DOHH2 (cell line): ENCODE results near the gene RNF26.
A peak's percentile ranks its signal among the peaks of the same experiment; 100 is the strongest.

Experiments used
- H3F3A ChIP-seq: fragments of 200-600 bp; sonication (generic), shearing (Covaris generic); 2 replicates; pipeline ENCODE4 v1.6.0; 2016; ENCODE audit warnings: antibody characterized with exemption, mild to moderate bottlenecking; ENCODE audit not compliant: control insufficient read depth, insufficient read depth
- H3K27ac ChIP-seq: fragments of 200-600 bp; sonication (generic); 2 replicates; pipeline ENCODE4 v1.5.1; 2014; ENCODE audit warnings: low read depth, mild to moderate bottlenecking, low read length, moderate library complexity
- H3K27me3 ChIP-seq: fragments of 200-600 bp; sonication (generic); 2 replicates; pipeline ENCODE4 v1.6.1; 2014; ENCODE audit warnings: mild to moderate bottlenecking, low read length, mixed read lengths; ENCODE audit not compliant: control insufficient read depth
- H3K36me3 ChIP-seq: fragments of 200-600 bp; sonication (generic); 2 replicates; pipeline ENCODE4 v1.6.1; 2014; ENCODE audit warnings: mild to moderate bottlenecking, low read length, moderate library complexity, mixed read lengths; ENCODE audit not compliant: control insufficient read depth
- H3K4me1 ChIP-seq: fragments of 200-600 bp; sonication (generic); 2 replicates; pipeline ENCODE4 v1.6.1; 2014; ENCODE audit warnings: mild to moderate bottlenecking, low read length, mixed read lengths; ENCODE audit not compliant: control insufficient read depth
- H3K4me2 ChIP-seq: fragments of 200-600 bp; sonication (generic); 2 replicates; pipeline ENCODE4 v1.6.0; 2014; ENCODE audit warnings: mild to moderate bottlenecking, low read length, moderate library complexity
- H3K4me3 ChIP-seq: fragments of 200-600 bp; sonication (generic); 2 replicates; pipeline ENCODE4 v1.5.1; 2014; ENCODE audit warnings: mild to moderate bottlenecking, low read length, mixed read lengths
- H3K79me2 ChIP-seq: fragments of 200-600 bp; sonication (generic); 2 replicates; pipeline ENCODE4 v1.6.1; 2014; ENCODE audit warnings: mild to moderate bottlenecking, low read length, mixed read lengths; ENCODE audit not compliant: control insufficient read depth
- H3K9me2 ChIP-seq: fragments of 200-600 bp; sonication (generic); replicated peaks from 2 replicates; pipeline ENCODE4 v1.6.1; 2014; ENCODE audit warnings: mild to moderate bottlenecking, low read length, mixed read lengths; ENCODE audit not compliant: control insufficient read depth
- H3K9me3 ChIP-seq: fragments of 200-600 bp; sonication (generic); 2 replicates; pipeline ENCODE4 v1.6.1; 2014; ENCODE audit warnings: antibody characterized with exemption, low read length, mixed read lengths; ENCODE audit not compliant: control insufficient read depth, insufficient read depth
- H4K20me1 ChIP-seq: fragments of 200-600 bp; sonication (generic); 2 replicates; pipeline ENCODE4 v1.6.0; 2014; ENCODE audit warnings: low read depth, mild to moderate bottlenecking, antibody characterized with exemption, low read length, moderate library complexity; ENCODE audit not compliant: control insufficient read depth, insufficient read depth
- EZH2phosphoT487 ChIP-seq: fragments of 200-600 bp; sonication (generic); IDR thresholded peaks from 2 replicates; pipeline ENCODE4 v1.6.1; 2017; ENCODE audit warnings: borderline replicate concordance, mild to moderate bottlenecking, antibody characterized with exemption, low read length, moderate library complexity, mixed read lengths
- TF ChIP-seq, protein P1 (sequence below): fragments of 200-600 bp; sonication (generic); IDR thresholded peaks from one replicate; pipeline ENCODE4 v1.5.1; 2014; ENCODE audit warnings: antibody characterized with exemption, mild to moderate bottlenecking, low read depth, low read length; ENCODE audit not compliant: poor library complexity, severe bottlenecking

The RNF26 gene

DNA sequence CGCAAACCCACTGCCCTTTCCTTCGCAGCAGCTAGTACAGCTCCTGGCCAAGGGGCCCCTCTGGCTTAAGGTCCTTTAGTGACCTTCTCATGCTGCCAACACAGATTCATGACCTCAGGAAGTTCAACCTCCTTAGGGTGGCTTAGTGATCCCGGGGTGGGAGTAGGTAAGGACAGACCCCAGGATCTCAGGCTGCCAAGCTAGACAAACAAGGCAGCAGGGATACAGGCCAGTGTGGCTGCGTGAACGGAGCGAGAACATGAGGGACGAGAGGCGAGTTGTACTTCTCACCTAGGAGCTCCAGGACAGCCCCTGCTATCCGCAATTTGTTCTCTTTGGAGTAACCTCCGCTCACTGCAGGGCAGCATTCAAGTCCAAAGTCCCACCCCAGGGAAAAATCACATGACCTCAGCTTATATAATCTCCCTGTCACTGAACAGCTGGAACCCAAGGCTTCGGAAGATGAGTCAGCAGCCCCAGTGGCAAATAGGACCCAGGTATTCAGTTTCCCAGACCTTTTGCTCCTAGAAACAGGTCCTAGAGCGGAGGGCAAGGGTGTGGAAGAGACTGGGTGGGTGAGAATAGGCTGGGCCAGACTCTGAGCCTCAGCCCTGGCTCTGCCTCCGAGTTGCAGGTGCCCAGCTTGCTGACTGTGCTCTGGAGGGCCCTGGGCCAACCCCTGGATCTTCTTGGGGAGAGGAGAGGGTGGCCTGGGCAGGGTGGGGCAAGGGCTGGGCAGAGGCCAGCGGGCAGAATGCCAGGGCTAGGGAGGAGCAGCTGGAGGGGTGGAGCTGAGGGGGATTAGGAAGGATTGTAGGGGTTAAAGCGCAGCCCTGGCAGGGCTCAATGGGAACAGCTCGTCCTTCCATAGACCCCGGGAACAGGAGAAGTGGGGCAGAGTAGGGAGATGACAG is 34.1 kb downstream of the RNF26 start:
- TF ChIP-seq, protein P1, sequence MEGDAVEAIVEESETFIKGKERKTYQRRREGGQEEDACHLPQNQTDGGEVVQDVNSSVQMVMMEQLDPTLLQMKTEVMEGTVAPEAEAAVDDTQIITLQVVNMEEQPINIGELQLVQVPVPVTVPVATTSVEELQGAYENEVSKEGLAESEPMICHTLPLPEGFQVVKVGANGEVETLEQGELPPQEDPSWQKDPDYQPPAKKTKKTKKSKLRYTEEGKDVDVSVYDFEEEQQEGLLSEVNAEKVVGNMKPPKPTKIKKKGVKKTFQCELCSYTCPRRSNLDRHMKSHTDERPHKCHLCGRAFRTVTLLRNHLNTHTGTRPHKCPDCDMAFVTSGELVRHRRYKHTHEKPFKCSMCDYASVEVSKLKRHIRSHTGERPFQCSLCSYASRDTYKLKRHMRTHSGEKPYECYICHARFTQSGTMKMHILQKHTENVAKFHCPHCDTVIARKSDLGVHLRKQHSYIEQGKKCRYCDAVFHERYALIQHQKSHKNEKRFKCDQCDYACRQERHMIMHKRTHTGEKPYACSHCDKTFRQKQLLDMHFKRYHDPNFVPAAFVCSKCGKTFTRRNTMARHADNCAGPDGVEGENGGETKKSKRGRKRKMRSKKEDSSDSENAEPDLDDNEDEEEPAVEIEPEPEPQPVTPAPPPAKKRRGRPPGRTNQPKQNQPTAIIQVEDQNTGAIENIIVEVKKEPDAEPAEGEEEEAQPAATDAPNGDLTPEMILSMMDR: no peak
- TF ChIP-seq EZH2phosphoT487: no peak
- H3K9me2 ChIP-seq: no peaks in the 10 kb centered on the region
- no peak overlapping the region for H3K4me2 ChIP-seq
- H4K20me1 ChIP-seq: no peaks in the 10 kb centered on the region
- no peak overlapping the region for H3K4me3 ChIP-seq
- peaks cover 4% of the 10 kb centered on the region for H3K79me2 ChIP-seq
- peaks cover 91% of the 10 kb centered on the region for H3K4me1 ChIP-seq
- H3K27me3 ChIP-seq: peaks cover 6% of the 10 kb centered on the region; the same call in 1 of the 2 replicates
- H3K27ac ChIP-seq: no peak overlapping the region
- no peaks in the 10 kb centered on the region for H3K36me3 ChIP-seq
- H3F3A ChIP-seq: no peaks in the 10 kb centered on the region
- H3K9me3 ChIP-seq: no peaks in the 10 kb centered on the region

DNA sequence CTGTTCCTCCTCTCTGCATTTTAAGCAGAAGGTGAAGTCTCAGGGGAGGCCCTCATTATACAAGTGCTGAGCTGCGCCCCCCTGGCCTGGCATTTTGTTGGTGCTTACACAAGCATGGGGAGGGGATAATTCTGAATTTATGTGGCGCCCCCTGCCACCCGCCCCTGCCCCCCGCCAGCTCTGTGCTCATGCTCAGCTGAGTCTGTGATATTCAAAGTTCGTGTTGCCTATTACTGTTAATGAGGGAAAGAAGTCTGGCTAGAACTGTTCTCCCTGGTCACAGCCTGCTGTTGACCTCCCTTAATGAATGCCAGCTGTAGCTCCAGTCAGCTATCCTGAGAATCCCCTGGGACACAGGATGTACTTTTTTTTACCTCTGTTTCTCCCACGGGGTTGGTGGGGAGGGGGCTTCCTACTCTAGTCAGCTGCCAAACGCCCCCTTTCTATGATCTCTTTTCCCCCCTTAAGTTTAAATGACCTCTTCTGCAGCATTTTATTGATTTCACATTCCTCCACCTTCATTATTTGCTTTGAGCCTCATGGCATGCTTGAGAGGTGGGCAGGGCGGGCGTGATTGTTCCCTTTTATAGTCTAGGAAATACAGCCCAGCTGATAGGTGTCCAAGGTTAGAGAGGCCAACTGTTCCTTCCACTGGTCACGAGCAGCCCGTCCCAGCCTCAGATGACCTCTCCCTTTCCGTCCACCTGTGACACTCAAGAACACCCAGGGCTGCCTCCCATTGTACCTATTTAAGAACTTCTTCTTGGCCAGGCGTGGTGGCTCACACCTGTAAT is 35.0 kb downstream of the RNF26 start:
- H3K9me2 ChIP-seq: no peaks in the 10 kb centered on the region
- H3K4me1 ChIP-seq: peaks cover 95% of the 10 kb centered on the region
- H3K4me3 ChIP-seq: no peak overlapping the region
- H3F3A ChIP-seq: 0 out of 2 replicates have a peak, but pooled peaks cover 3% of the 10 kb centered on the region
- TF ChIP-seq, protein P1: no peak
- no peak for TF ChIP-seq EZH2phosphoT487
- peaks cover 6% of the 10 kb centered on the region; the same call in 1 of the 2 replicates for H3K27me3 ChIP-seq
- no peak overlapping the region for H3K4me2 ChIP-seq
- H3K9me3 ChIP-seq: no peaks in the 10 kb centered on the region
- no peaks in the 10 kb centered on the region for H4K20me1 ChIP-seq
- no peaks in the 10 kb centered on the region for H3K36me3 ChIP-seq
- no peaks in the 10 kb centered on the region for H3K79me2 ChIP-seq
- no peak overlapping the region for H3K27ac ChIP-seq

DNA sequence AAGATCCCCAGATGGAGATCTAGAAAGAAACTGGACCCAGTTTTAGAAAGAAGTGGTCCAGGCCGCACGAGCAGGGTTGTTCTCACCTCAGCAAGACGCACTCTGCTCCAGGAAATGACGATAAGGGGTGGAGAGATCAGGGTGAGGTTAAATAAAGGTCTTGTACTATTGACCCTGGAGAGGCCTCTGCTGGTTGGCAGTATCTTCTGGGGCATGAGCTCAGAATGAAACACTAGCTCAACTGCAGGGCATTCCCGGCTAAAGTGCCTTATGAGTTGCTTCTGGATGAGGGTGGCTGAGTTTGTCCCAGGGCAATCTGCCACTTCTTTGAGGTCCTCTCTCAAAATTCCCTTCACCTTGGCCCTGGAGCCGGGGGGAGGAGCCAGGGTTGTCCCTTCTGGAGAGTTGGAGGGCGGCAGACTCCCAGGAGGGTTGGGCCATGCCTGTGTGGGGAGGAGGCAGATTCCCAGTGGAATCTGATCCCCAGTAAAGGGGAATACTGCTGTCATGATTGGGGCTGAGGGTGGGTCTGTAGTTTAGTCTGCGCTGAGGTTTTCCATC is 36.2 kb downstream of the RNF26 start:
- no peaks in the 10 kb centered on the region for H3K9me2 ChIP-seq
- TF ChIP-seq, protein P1: no peak
- TF ChIP-seq EZH2phosphoT487: no peak
- peak overlapping the region; percentile 54 for H3K4me3 ChIP-seq
- H3K4me1 ChIP-seq: peaks cover 90% of the 10 kb centered on the region
- H3K36me3 ChIP-seq: no peaks in the 10 kb centered on the region
- H3F3A ChIP-seq: 0 out of 2 replicates have a peak, but pooled peaks cover 3% of the 10 kb centered on the region
- H3K4me2 ChIP-seq: peak overlapping the region; percentile 70
- H3K27me3 ChIP-seq: no peaks in the 10 kb centered on the region
- no peaks in the 10 kb centered on the region for H3K79me2 ChIP-seq
- no peaks in the 10 kb centered on the region for H3K9me3 ChIP-seq
- H3K27ac ChIP-seq: peak overlapping the region; percentile 56
- H4K20me1 ChIP-seq: no peaks in the 10 kb centered on the region
